Loucy (cell line): ENCODE results near the gene C22orf39.

Experiments used
- H2AFZ ChIP-seq: fragments of 200-600 bp; sonication (generic); 2 replicates; pipeline ENCODE4 v1.6.0; 2016; ENCODE audit warnings: antibody characterized with exemption, mild to moderate bottlenecking, low read length, moderate library complexity
- H3F3A ChIP-seq: fragments of 200-600 bp; 2 replicates; pipeline ENCODE4 v1.6.0; 2016; ENCODE audit warnings: antibody characterized with exemption, low read depth, mild to moderate bottlenecking
- H3K27me3 ChIP-seq: fragments of 200-600 bp; sonication (generic); 2 replicates; pipeline ENCODE4 v1.6.1; 2014; ENCODE audit warnings: low read length, mild to moderate bottlenecking; ENCODE audit not compliant: insufficient read depth, poor library complexity, severe bottlenecking
- H3K36me3 ChIP-seq: fragments of 200-600 bp; sonication (generic); 2 replicates; pipeline ENCODE4 v1.6.1; 2016; ENCODE audit warnings: low read length; ENCODE audit not compliant: insufficient read depth
- H3K4me1 ChIP-seq: fragments of 200-600 bp; sonication (generic); 2 replicates; pipeline ENCODE4 v1.5.1; 2014; ENCODE audit warnings: low read length, mild to moderate bottlenecking; ENCODE audit not compliant: insufficient read depth, poor library complexity, severe bottlenecking
- H3K4me2 ChIP-seq: fragments of 200-600 bp; sonication (generic); 2 replicates; pipeline ENCODE4 v1.6.0; 2014; ENCODE audit warnings: antibody characterized with exemption, low read length, low read depth, mild to moderate bottlenecking; ENCODE audit not compliant: poor library complexity, severe bottlenecking
- H3K4me3 ChIP-seq: fragments of 200-600 bp; sonication (generic); 2 replicates; pipeline ENCODE4 v1.5.1; 2014; ENCODE audit warnings: low read length, mild to moderate bottlenecking, mixed read lengths; ENCODE audit not compliant: poor library complexity, severe bottlenecking
- H3K79me2 ChIP-seq: fragments of 200-600 bp; sonication (generic); 2 replicates; pipeline ENCODE4 v1.6.1; 2014; ENCODE audit warnings: low read length; ENCODE audit not compliant: insufficient read depth
- H3K9ac ChIP-seq: fragments of 200-600 bp; sonication (generic); 2 replicates; pipeline ENCODE4 v1.6.0; 2014; ENCODE audit warnings: mild to moderate bottlenecking, low read depth, low read length, moderate library complexity; ENCODE audit not compliant: poor library complexity, severe bottlenecking
- H3K9me2 ChIP-seq: fragments of 200-600 bp; sonication (generic); replicated peaks from 2 replicates; pipeline ENCODE4 v1.6.1; 2016; ENCODE audit warnings: low read depth, low read length, mixed read lengths
- H3K9me3 ChIP-seq: fragments of 200-600 bp; sonication (generic); 2 replicates; pipeline ENCODE4 v1.6.1; 2014; ENCODE audit warnings: mild to moderate bottlenecking, antibody characterized with exemption, low read length, low read depth; ENCODE audit not compliant: insufficient read depth
- H4K20me1 ChIP-seq: fragments of 200-600 bp; sonication (generic); 2 replicates; pipeline ENCODE4 v1.6.0; 2014; ENCODE audit warnings: antibody characterized with exemption, low read length, mild to moderate bottlenecking; ENCODE audit not compliant: insufficient read depth, poor library complexity, severe bottlenecking
- CTCF ChIP-seq: fragments of 200-600 bp; sonication (generic); conservative IDR thresholded peaks from 2 replicates; pipeline ENCODE4 v1.5.1; 2014; ENCODE audit warnings: mild to moderate bottlenecking, antibody characterized with exemption, low read length
- EZH2phosphoT487 ChIP-seq: fragments of 200-600 bp; IDR thresholded peaks from 2 replicates; pipeline ENCODE4 v1.6.1; 2018; ENCODE audit warnings: antibody characterized with exemption, mild to moderate bottlenecking, moderate library complexity, borderline replicate concordance

The C22orf39 gene

GRCh38 chr22:19393704-19394103 lies 53.8 kb downstream of the C22orf39 start:
- Histone ChIP-seq H3K9ac (no peak overlapping the region), H3K4me2 (no peak overlapping the region), H3K4me1 (no peaks in the 10 kb centered on the region), H3K4me3 (no peak overlapping the region), H3K9me2 (no peaks in the 10 kb centered on the region), H3F3A (no peaks in the 10 kb centered on the region; the same call in 1 of the 2 replicates), H3K79me2 (no peaks in the 10 kb centered on the region), H4K20me1 (no peaks in the 10 kb centered on the region), H3K36me3 (peaks cover 87% of the 10 kb centered on the region; the same call in 1 of the 2 replicates), H3K9me3 (no peaks in the 10 kb centered on the region), H2AFZ (no peak overlapping the region), H3K27me3 (no peaks in the 10 kb centered on the region)
- no peak for TF ChIP-seq EZH2phosphoT487
- no peak for TF ChIP-seq CTCF
